NT2/D1 (cell line): ENCODE results near the gene SLC25A31.
A peak's percentile ranks its signal among the peaks of the same experiment; 100 is the strongest.

Source experiments
- DNase-seq: peaks from one replicate; pipeline ENCODE4 v3.0.0-alpha.2; 2011; ENCODE audit warnings: low read depth, low spot score
- H3K27me3 ChIP-seq: 2 replicates; pipeline ENCODE4 v1.6.0; 2011; ENCODE audit warnings: mild to moderate bottlenecking; ENCODE audit not compliant: insufficient read length, insufficient read depth
- H3K36me3 ChIP-seq: 2 replicates; pipeline ENCODE4 v1.6.1; 2011; ENCODE audit warnings: mild to moderate bottlenecking, low read length, mixed read lengths; ENCODE audit not compliant: insufficient read depth, insufficient read length
- H3K4me1 ChIP-seq: 2 replicates; pipeline ENCODE4 v1.5.1; 2011; ENCODE audit not compliant: insufficient read depth, insufficient read length
- H3K4me3 ChIP-seq: 2 replicates; pipeline ENCODE4 v1.5.1; 2011; ENCODE audit warnings: low read depth; ENCODE audit not compliant: insufficient read length
- H3K9ac ChIP-seq: 2 replicates; pipeline ENCODE4 v1.6.0; 2011; ENCODE audit warnings: low read depth; ENCODE audit not compliant: insufficient read length
- H3K9me3 ChIP-seq: 2 replicates; pipeline ENCODE4 v1.5.1; 2011; ENCODE audit warnings: mild to moderate bottlenecking, low read length; ENCODE audit not compliant: insufficient read depth
- SUZ12 ChIP-seq: IDR thresholded peaks from 2 replicates; pipeline ENCODE4 v1.6.1; 2011; ENCODE audit not compliant: insufficient read length, insufficient read depth; ENCODE audit errors: extremely low read depth
- YY1 ChIP-seq: IDR thresholded peaks from 2 replicates; pipeline ENCODE4 v1.6.1; 2011; ENCODE audit not compliant: insufficient read length, insufficient read depth
- ZNF274 ChIP-seq: IDR thresholded peaks from 2 replicates; pipeline ENCODE4 v1.6.1; 2011; ENCODE audit warnings: mild to moderate bottlenecking, low read depth, low read length

Gene SLC25A31

GRCh38 chr4:127778102-127778501 lies 47.9 kb downstream of the SLC25A31 start:
- Histone ChIP-seq H3K9me3 (0 out of 2 replicates have a peak, but pooled peaks cover 4% of the 10 kb centered on the region), H3K9ac (no peak overlapping the region), H3K4me3 (no peak overlapping the region), H3K36me3 (no peaks in the 10 kb centered on the region), H3K27me3 (peaks cover 28% of the 10 kb centered on the region), H3K4me1 (no peaks in the 10 kb centered on the region)
- DNase-seq = no peak
- TF ChIP-seq YY1 (no peak), ZNF274 (no peak), SUZ12 (no peak)

DNA sequence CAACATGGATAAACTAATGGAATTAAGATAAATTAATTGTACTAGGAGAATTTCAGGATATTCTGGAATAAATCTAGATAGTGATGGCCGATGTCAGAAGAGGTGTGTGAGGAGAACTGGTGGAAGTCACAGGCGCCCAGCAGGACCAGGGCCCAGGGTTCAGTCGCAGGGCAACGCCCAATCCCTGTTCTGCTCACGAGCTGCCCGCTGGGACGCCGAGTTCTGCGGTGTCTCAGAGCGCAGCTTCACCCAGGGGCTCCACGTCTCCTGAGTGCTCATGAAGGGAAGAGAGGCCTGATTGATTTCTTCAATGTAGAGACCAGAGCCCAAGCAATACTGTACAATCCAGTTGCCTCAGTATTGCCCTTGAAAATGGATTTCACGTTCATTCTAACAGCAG lies 50.4 kb downstream of the SLC25A31 start:
- no peak overlapping the region for H3K4me3 ChIP-seq
- no peaks in the 10 kb centered on the region for H3K4me1 ChIP-seq
- TF ChIP-seq SUZ12 (no peak), ZNF274 (no peak), YY1 (no peak)
- DNase-seq = no peak
- 0 out of 2 replicates have a peak, but pooled peaks cover 4% of the 10 kb centered on the region for H3K9me3 ChIP-seq
- H3K36me3 ChIP-seq = no peaks in the 10 kb centered on the region
- no peak overlapping the region for H3K9ac ChIP-seq
- peaks cover 47% of the 10 kb centered on the region for H3K27me3 ChIP-seq

- no peak for DNase-seq
- no peaks in the 10 kb centered on the region for H3K36me3 ChIP-seq
- H3K9ac ChIP-seq = peak overlapping the region; percentile 67
- no peaks in the 10 kb centered on the region for H3K4me1 ChIP-seq
- H3K9me3 ChIP-seq = 0 out of 2 replicates have a peak, but pooled peaks cover 4% of the 10 kb centered on the region
- peak overlapping the region; percentile 39 for H3K4me3 ChIP-seq
- H3K27me3 ChIP-seq = peaks cover 47% of the 10 kb centered on the region
- TF ChIP-seq YY1 (no peak), ZNF274 (no peak), SUZ12 (no peak)
These were observed 51.3 kb downstream of the SLC25A31 start for GRCh38 chr4:127781300-127782024.

DNA sequence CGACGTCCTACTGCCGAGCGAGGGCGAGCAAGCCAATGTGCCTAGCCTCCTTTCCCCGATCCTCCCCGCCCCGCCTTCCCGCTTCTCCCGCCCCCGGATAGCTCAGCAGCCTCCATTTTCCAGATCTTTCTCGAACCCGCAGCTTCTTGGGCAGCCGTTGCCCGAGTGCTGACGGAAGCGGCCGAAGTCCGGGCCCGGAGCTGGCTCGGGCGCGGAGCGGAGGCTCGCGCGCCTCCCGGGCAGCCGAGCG lies 51.8 kb downstream of the SLC25A31 start:
- Histone ChIP-seq H3K4me3 (peak overlapping the region; percentile 39), H3K27me3 (peaks cover 47% of the 10 kb centered on the region), H3K9me3 (0 out of 2 replicates have a peak, but pooled peaks cover 4% of the 10 kb centered on the region), H3K4me1 (no peaks in the 10 kb centered on the region), H3K9ac (peak overlapping the region; percentile 67), H3K36me3 (no peaks in the 10 kb centered on the region)
- TF ChIP-seq SUZ12 = no peak
- no peak for TF ChIP-seq ZNF274
- TF ChIP-seq YY1 = no peak
- peak; percentile 80 for DNase-seq

GRCh38 chr4:127782275-127783025 lies 52.2 kb downstream of the SLC25A31 start, which contains the start of gene HSPA4L:
Gene HSPA4L (plus strand): TSS chr4:127782322. CDS start chr4:127782551, 229 bp downstream.
- 0 out of 2 replicates have a peak, but pooled peaks cover 4% of the 10 kb centered on the region for H3K9me3 ChIP-seq
- TF ChIP-seq SUZ12 (no peak), ZNF274 (no peak), YY1 (no peak)
- peak within 1 kb of the TSS; percentile 65 for H3K4me3 ChIP-seq
- H3K9ac ChIP-seq = peak within 1 kb of the TSS; percentile 70
- peaks cover 47% of the 10 kb centered on the region for H3K27me3 ChIP-seq
- DNase-seq = peak; percentile 18
- H3K36me3 ChIP-seq = no peaks in the 10 kb centered on the region
- H3K4me1 ChIP-seq = no peaks in the 10 kb centered on the region

- no peak for TF ChIP-seq YY1
- H3K27me3 ChIP-seq = peaks cover 47% of the 10 kb centered on the region
- no peaks in the 10 kb centered on the region for H3K36me3 ChIP-seq
- 0 out of 2 replicates have a peak, but pooled peaks cover 4% of the 10 kb centered on the region for H3K9me3 ChIP-seq
- DNase-seq = no peak
- no peaks in the 10 kb centered on the region for H3K4me1 ChIP-seq
- H3K4me3 ChIP-seq = peak overlapping the region; percentile 65
- H3K9ac ChIP-seq = peak overlapping the region; percentile 70
These were observed 53.0 kb downstream of the SLC25A31 start for GRCh38 chr4:127783026-127783769.
